NCI-H510A (cell line): ENCODE results near the gene CKAP2.
A peak's percentile ranks its signal among the peaks of the same experiment; 100 is the strongest.
"Not testable (repeated sequence)": the region's sequence is repeated elsewhere in the genome, so short reads cannot be mapped to it uniquely, and the experiment has no call there.

Experiments
- DNase-seq: peaks from one replicate; lab custom pipeline; 2025; lab: John Stamatoyannopoulos, UW

CKAP2 gene, protein sequence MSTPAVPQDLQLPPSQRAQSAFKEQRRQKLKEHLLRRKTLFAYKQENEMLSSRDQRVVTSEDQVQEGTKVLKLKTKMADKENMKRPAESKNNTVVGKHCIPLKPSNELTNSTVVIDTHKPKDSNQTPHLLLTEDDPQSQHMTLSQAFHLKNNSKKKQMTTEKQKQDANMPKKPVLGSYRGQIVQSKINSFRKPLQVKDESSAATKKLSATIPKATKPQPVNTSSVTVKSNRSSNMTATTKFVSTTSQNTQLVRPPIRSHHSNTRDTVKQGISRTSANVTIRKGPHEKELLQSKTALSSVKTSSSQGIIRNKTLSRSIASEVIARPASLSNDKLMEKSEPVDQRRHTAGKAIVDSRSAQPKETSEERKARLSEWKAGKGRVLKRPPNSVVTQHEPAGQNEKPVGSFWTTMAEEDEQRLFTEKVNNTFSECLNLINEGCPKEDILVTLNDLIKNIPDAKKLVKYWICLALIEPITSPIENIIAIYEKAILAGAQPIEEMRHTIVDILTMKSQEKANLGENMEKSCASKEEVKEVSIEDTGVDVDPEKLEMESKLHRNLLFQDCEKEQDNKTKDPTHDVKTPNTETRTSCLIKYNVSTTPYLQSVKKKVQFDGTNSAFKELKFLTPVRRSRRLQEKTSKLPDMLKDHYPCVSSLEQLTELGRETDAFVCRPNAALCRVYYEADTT

DNA sequence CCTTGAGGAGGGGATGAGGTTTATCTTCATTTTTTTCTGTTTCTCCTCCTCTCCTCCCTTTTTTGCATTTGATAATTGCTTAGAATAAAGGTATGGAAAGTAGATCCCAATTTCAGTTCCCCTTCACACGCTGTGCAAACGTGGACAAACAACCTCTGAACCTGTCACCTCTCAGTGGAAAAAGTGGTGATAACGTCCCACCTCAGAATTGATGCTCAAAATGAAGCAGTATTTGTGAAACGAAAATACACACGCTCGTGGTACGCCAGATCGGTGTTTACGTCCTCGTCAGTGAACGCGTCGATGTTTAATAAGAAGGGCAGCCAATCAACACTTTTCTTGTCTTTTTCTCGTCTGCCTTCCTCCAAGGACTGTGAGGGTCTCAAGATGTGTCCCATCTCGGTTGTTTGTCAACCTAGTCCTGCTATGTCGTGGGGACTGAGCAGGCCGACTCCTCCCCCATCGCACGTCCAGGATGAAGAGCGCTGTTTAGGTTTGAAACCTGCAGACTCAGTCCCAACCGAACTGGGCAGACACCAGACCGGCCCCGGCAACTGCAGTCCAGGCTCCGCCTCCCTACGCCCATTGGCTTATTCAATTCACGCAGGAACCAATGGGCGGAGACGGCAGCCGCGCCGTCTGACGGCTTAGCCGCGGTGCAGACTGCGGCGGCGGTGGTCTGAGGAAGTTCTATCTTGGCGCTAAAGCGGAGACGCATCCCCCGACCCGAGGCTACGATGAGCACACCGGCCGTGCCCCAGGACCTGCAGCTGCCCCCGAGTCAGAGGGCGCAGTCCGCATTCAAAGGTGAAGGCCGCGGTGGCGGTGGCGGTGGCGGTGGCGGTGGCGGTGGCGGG lies at the start of gene CKAP2:
CKAP2 (plus strand) TSS at position 659 of the 857 bp plus-strand sequence; CDS start at position 738, 79 bp downstream.
- peak; percentile 87 for DNase-seq

DNA sequence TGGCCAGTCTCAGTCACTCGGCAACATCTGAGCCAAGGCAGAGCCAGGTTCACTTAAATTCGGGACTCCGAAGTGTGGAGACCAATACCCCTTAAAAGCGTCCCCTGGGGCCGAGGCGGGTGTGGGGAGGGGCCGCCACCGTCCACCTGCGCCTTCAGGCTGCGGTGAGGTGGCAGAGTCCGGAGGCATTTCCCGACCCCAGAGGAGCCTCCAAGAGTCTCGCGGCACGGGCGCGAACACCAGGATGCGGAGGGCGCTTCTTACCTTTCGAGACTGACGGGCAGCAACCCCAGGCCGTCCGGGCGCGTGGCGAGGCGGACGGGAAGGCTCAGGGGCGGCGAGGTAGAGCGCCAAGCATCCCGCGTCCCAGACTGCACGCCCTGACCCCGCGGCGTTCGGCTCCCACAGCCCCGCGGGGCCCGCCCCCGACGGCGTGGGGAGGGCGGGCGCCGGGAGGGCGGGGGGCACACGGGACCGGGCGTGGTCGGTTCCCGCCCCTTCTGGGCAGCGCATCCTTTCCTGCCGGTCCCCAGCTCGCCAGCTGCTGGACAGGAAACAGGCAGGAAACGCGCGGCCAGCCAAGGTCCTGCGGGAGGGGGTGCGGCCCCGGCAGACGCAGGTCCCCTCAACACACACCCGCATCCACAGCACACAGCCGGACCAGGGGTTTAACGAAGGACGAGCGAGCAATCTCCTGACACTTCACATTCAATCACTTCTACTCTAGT lies 49.3 kb upstream of the CKAP2 start, which contains the start of gene THSD1:
THSD1 (minus strand) TSS at position 406 of the 728 bp plus-strand sequence. CDS start 3,572 bp downstream, outside the sequence.
- DNase-seq, result peak; percentile 36

DNA sequence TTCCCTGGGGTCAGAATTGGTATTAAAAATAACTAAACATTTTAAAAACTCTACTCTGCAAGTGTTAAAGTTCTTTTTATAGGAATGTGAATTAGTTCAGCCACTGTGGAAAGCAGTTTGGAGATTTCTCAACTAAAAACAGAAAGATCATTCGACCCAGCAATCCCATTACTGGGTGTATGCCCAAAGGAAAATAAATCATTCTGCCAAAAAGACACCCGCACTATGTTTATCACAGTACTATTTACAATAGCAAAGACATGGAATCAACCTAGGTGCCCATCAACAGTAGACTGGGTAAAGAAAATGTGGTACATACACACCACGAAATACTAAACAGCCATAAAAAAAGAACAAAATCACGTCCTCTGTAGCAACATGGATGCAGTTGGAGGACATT lies 48.6 kb upstream of the CKAP2 start:
- no peak for DNase-seq

DNA sequence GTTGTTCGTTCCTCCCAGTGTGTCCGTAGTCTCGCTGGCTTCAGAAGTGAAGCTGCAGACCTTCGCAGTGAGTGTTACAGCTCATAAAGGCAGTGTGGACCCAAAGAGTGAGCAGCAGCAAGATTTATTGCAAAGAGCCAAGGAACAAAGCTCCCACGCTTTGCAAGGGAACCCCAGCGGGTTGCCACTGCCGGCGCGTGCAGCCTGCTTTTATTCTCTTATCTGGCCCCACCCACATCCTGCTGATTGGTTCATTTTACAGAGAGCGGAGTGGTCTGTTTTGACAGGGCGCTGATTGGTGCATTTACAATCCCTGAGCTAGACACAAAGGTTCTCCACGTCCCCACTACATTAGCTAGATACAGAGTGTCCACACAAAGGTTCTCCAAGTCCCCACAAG lies 47.8 kb upstream of the CKAP2 start:
- not testable (repeated sequence) for DNase-seq

DNA sequence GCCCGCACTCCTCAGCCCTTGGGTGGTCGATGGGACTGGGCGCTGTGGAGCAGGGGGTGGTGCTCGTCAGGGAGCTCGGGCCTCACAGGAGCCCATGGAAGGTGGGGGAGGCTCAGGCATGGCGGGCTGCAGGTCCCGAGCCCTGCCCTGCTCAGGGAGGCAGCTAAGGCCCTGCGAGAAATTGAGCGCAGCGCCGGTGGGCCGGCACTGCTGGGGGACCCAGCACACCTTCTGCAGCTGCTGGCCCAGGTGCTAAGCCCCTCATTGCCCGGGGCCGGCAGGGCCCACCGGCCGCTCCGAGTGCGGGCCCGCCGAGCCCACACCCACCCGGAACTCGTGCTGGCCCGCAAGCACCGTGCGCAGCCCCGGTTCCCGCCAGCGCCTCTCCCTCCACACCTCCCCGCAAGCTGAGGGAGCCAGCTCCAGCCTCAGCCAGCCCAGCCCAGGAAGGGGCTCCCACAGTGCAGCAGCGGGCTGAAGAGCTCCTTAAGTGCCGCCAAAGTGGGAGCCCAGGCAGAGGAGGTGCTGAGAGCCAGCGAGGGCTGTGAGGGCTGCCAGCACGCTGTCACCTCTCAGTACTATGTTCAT lies 47.1 kb upstream of the CKAP2 start:
- not testable (repeated sequence) for DNase-seq

DNA sequence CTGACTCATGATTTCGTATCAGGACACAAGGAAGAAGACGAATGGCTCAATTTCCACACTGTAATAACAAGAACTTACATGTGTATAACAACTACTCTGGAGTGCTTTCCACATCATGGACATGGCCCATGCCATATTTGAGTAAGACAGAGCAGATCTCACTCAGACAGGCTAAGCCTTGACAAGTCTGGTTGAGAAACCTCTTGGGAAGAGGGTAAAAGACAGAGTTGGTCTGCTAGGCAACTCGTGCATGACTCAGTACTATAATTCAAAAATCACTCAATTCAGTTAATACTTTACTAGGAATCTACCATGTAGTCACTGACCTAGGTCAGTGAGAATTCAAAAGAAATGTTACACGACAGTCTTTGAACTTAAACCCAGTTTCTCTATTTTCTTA lies 43.6 kb upstream of the CKAP2 start:
- DNase-seq, result no peak

DNA sequence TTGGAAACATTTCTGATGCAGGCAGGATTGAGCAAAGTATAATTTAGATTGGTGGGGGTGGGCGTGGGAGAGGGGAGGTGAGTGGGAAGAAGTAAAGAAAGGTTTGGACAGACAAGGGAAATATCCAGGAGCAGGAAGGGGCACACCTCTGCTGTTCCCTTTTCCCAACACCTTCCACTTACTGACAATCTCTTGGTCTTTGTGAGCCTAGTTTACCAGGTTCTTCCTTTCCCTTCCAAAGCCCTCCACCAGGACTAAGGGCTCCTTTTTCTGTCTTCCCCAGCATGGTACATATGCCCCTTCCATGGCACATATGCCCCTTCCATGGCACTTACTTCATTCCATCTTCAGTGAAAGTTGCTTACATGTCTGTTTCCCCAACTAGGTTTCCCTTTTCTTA lies 43.1 kb upstream of the CKAP2 start:
- no peak for DNase-seq

DNA sequence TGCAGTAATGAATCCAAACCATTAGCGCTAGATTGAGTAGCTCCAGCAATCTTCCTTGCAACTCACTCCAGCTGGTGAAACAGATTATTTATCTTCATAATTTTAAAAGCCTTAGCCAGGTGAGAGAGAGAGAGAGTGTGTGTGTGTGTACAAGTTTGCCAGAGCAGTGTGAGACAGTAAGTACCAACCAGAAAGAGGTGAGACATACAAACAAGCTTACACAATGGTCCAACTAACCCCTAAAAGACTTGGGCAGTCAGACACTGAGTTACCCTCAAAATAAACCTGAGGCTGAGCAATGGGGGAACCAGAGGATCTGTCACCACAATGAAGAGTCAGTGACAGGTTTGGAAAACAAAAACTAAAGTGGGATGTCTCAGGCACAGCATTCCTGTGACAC lies 41.2 kb upstream of the CKAP2 start:
- no peak for DNase-seq

DNA sequence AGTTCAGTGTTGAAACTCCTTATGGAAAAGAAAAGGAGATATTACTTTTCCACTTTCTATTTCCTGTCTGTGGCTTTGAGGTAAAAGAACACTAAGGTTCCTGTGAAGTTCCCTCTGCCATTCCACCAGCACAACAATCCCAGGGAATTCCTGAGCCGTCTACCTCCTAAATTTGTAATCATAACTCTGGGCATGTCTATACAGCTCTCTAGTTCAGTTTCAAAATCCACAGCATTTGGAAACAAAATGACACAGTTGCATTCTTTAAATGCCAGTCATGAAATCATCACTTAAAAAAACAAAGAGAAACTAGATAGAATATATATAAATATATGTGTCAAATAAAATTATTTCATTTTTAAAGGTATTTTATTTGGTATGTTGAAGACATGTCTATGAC lies 40.3 kb upstream of the CKAP2 start:
- no peak for DNase-seq

DNA sequence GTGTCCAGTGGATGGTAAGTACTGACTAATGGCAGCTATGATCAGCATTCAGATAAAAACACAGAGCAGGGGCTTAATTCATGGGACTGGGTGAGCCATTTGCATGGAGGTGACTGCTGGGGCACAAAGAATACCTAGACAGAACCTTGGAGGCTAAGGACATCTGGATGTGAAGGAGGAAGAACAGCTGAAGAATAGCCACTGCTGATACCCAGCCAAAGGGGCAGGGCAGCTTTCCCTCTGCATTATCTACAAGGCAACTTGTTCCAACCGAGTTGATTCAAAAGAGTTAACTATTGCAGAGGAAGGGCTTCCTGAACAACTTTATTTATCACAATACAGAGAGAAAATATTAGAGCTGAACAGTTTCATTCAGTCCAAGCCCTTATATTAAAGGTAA lies 36.2 kb upstream of the CKAP2 start:
- DNase-seq, result no peak

DNA sequence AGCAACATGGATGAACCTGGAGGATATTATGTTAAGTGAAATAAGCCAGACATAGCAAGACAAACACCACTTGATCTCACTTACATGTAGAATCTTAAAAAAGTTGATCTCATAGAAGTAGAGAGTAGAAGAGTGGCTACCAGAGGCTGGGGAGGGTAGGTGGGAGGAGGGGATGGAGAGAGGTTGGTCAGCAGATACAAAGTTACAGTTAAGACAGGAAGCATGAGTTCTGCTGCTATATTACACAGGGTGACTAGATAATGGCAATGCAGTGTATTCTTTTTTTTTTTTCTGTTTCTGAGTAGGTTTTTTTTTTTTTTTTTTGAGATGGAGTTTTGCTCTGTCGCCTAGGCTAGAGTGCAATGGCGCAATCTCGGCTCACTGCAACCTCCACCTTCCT lies 34.1 kb upstream of the CKAP2 start:
- DNase-seq, result no peak

DNA sequence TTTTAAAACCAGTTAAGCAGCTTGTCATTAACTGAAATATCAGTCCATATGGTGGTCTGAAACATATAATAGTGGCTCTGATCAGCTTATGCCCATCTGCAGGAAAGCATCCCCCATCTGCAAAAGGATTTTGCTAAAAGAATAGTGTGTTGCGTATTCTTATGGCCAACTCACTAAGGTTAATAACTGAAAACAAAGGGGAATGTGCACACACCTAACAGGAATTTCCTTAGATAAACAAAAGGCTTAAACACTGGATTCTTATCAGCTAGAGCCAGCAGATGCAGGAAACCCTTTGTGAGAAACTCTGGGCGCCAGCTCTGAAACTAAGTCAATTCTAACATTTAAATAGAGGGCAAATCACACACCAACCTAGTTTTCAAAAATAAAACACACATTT lies 27.0 kb upstream of the CKAP2 start:
- DNase-seq, result no peak

DNA sequence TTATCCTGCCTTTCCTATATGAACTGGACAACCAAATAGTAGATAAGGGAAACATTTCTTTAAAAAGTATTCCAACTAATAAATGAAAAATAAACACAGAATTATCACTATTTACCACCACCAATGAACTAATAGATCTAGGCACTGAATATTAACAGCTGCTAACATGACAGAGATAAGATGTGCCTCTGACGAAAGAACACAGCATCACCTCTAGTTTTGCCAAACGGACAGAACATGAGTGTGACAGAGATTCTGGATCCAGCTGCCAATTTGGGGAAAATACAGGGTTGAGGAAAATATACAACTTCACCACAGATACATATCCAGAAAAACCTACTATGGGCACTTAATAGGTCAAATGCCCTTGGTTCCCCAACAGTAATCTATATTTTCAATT lies 22.8 kb upstream of the CKAP2 start:
- no peak for DNase-seq

DNA sequence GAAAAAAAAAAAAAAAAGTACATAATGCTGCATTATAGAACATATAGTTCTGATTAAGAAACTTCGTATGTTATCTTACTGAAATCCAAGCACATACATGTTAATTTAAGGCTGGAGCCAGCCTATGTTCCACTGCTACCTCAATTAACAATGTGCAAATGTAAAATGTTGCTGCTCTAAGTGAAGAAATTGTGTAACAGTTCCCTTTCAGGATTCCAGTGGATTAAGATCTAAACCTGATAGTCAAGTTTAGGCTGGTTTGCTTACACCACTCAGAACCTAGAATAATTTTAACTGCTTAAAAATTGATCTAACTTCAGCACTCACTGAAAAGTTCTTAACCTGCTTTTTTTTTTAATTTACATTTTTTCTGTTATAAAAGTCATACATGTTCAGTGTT lies 9.0 kb upstream of the CKAP2 start:
- DNase-seq, result no peak

DNA sequence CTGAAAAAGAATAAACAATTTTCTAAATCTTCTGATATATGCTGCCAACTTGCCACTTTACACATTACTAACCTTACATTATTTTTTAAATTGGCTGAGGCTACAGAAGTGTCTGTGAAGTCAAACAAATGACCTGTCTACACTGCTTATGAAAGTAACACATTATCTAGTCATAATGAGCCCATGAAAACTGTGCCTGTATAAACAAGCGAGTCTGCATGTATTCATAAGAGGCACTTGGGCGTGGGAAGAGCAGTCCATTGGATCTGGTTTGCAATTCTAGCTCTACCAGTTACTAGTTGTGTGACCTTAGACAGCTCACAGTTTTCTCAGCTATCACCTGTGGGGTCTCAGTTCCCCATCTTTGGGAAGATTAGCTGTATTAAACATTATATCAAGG lies 7.9 kb upstream of the CKAP2 start:
- no peak for DNase-seq

DNA sequence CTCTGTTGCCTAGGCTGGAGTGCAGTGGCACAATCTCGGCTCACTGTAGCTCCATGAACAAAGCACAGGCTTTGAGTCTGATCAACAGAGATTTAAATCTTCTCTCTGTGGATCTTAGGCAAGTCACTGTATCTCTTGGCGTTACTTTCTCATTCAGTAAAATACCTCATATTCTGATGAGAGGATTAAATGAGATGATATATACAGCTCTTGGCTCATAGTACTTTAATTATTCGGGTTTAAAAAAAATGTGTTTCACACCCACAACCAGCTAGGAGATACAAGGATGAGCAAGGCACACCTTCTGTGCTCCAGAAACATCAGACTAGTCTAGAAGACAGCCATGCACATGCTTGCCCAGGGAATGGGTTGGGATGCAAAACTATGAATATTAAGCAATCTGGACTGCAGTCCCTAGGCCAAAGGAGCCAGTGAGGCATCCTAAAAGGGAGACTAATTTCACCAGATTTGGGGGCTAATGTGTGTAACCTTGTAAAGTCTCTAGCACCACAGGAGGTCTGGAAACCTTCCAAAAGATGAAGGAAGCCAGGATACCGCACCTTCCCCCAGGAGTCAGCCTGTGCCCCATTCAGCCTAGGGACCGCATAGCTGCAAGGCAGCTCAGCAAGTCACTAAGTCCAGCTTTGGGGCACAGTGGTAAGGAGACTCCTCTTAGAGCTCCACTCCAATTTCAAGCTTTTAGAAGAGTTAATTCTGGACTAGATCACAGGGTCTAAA lies 7.3 kb upstream of the CKAP2 start:
- DNase-seq, result no peak

DNA sequence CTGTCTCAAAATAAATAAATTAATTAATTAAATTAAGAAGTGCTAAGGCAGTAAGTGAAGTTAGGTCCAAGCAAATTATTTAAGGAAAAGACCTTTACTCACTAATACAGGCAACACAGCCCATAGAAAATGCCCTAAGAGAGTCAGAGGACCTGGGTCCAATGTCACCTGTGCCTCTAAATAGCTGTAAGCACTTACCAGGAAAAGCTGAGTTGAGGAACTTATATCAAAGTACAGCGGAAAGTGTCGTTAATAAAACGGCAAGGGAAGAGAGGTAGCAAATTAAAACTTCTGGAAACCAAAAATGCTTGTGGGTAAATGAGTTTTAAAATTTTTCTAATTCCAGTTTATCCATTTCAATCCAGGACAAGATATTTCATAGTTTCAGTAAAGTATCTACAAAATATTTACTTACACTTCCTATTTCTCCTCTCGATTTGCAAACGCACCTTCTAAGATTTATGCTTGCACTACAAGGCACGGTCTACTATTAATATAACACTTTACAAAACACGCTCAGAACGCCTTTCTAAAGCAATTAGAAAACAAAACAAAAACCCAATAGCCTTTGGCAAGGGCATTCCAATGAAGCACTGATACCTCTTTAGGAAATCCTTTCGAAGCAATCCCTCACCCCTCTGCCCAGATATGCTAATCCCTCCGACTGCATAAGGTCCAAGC lies 5.8 kb upstream of the CKAP2 start:
- no peak for DNase-seq

DNA sequence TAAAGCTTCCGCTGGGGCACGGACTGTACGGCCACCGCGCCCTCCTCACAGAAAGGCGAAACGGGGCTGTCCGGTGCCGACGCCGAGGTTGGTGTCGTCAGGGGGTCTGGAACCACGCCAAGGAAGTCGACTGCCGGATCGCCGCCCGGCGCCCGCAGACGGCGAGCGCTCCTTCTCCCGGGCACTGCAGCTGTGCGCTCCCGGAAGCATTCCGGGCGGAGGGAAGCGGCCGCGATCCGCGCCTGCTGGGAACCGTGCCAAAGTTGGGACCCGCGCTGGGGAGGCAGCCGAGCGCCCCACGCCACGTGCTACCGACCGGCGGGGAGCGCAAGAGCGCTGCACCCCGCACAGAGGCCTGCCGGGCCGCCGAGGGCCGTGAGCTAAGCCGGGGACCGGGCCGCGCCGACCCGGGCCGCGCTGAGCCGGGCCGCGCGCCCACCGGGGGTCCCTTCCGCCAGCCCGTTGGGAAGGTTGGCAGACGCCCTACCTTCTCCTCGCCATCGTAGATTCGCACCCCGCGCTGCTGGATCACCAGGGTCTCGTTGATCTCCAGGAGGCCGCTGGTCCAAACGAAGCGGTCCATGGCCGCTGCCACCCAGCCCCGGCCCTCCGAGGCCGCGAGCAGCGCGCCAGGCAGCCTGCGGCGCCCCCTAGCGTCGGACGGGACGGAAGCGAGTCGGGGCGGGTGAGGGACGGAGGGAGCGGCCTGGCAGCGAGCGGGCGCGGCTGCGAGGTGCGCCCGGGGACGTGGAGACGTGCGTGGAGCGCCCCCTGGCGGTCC lies 5.1 kb upstream of the CKAP2 start, which contains the start of gene VPS36:
VPS36 (minus strand) TSS at position 623 of the 781 bp plus-strand sequence; CDS start at position 583, 40 bp downstream.
- peak; percentile 80 for DNase-seq

DNA sequence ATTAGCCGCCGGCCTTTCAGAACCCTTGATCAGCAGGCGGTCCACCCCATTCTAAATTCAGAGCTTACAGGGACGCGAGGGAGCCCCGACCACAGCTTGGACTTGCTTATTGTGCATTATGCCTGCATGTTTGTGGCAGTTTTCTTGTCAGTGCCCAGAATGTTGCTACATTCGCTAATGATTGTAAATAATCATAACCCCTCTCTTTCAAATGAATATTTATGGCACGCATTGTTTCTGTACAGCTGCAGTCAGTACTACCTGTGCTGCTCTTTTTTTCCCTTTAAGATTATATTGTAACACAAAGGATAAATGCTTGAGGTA lies 4.5 kb upstream of the CKAP2 start:
- no peak for DNase-seq
